ENCODE results near the gene KIF26B.

KIF26B gene

GRCh38 chr1:245179706-245180105 lies 24.9 kb downstream of the KIF26B start:
- H3K4me2 ChIP-seq (ENCODE audit: low read length), result no peak overlapping the region
- H4K20me1 ChIP-seq (ENCODE audit: insufficient read depth, low read length), result no peaks in the 10 kb centered on the region
- TF ChIP-seq EZH2 (IDR thresholded peaks at IDR 0.05; ENCODE audit: borderline replicate concordance, low read length) (no peak), CTCF (IDR thresholded peaks at IDR 0.05; ENCODE audit: low read length) (no peak)
- H3K27me3 ChIP-seq (ENCODE audit: insufficient read depth, low read length), result no peaks in the 10 kb centered on the region
- no peaks in the 10 kb centered on the region for H3K4me1 ChIP-seq (ENCODE audit: insufficient read depth, low read length, severe bottlenecking)
- H3F3A ChIP-seq (ENCODE audit: insufficient read depth, low read length), result no peaks in the 10 kb centered on the region
- H3K9me3 ChIP-seq (ENCODE audit: low read length), result no peaks in the 10 kb centered on the region
- H3K9me2 ChIP-seq (ENCODE audit: low read depth, low read length), result no peaks in the 10 kb centered on the region
- no peaks in the 10 kb centered on the region for H3K36me3 ChIP-seq (ENCODE audit: insufficient read depth, low read length)
- no peak overlapping the region for H2AFZ ChIP-seq (ENCODE audit: low read length)
- H3K9ac ChIP-seq (ENCODE audit: low read length), result no peak overlapping the region
- H3K4me3 ChIP-seq (ENCODE audit: low read depth, low read length, poor library complexity, severe bottlenecking), result no peak overlapping the region
- no peaks in the 10 kb centered on the region for H3K79me2 ChIP-seq (ENCODE audit: insufficient read depth, low read length)
- no peak overlapping the region for H3K27ac ChIP-seq (ENCODE audit: low read depth, low read length, poor library complexity, severe bottlenecking)

GRCh38 chr1:245180496-245181157 lies 25.8 kb downstream of the KIF26B start:
- TF ChIP-seq CTCF (IDR thresholded peaks at IDR 0.05; ENCODE audit: low read length) (no peak), EZH2 (IDR thresholded peaks at IDR 0.05; ENCODE audit: borderline replicate concordance, low read length) (no peak)
- no peak overlapping the region for H3K9ac ChIP-seq (ENCODE audit: low read length)
- no peaks in the 10 kb centered on the region for H3K9me3 ChIP-seq (ENCODE audit: low read length)
- H4K20me1 ChIP-seq (ENCODE audit: insufficient read depth, low read length), result no peaks in the 10 kb centered on the region
- no peaks in the 10 kb centered on the region for H3K79me2 ChIP-seq (ENCODE audit: insufficient read depth, low read length)
- no peak overlapping the region for H3K4me2 ChIP-seq (ENCODE audit: low read length)
- no peaks in the 10 kb centered on the region for H3K4me1 ChIP-seq (ENCODE audit: insufficient read depth, low read length, severe bottlenecking)
- H3K9me2 ChIP-seq (ENCODE audit: low read depth, low read length), result no peaks in the 10 kb centered on the region
- no peaks in the 10 kb centered on the region for H3K27me3 ChIP-seq (ENCODE audit: insufficient read depth, low read length)
- H3F3A ChIP-seq (ENCODE audit: insufficient read depth, low read length), result no peaks in the 10 kb centered on the region
- no peak overlapping the region for H3K27ac ChIP-seq (ENCODE audit: low read depth, low read length, poor library complexity, severe bottlenecking)
- H3K4me3 ChIP-seq (ENCODE audit: low read depth, low read length, poor library complexity, severe bottlenecking), result no peak overlapping the region
- H3K36me3 ChIP-seq (ENCODE audit: insufficient read depth, low read length), result no peaks in the 10 kb centered on the region
- H2AFZ ChIP-seq (ENCODE audit: low read length), result no peak overlapping the region

- Histone ChIP-seq H3K9ac (ENCODE audit: low read length) (no peak overlapping the region), H3K4me3 (ENCODE audit: low read depth, low read length, poor library complexity, severe bottlenecking) (no peak overlapping the region), H3K9me2 (ENCODE audit: low read depth, low read length) (no peaks in the 10 kb centered on the region), H3K27me3 (ENCODE audit: insufficient read depth, low read length) (no peaks in the 10 kb centered on the region), H3K4me2 (ENCODE audit: low read length) (no peak overlapping the region), H3K36me3 (ENCODE audit: insufficient read depth, low read length) (no peaks in the 10 kb centered on the region), H4K20me1 (ENCODE audit: insufficient read depth, low read length) (no peaks in the 10 kb centered on the region), H3K79me2 (ENCODE audit: insufficient read depth, low read length) (no peaks in the 10 kb centered on the region), H3F3A (ENCODE audit: insufficient read depth, low read length) (no peaks in the 10 kb centered on the region), H2AFZ (ENCODE audit: low read length) (no peak overlapping the region), H3K9me3 (ENCODE audit: low read length) (no peaks in the 10 kb centered on the region), H3K27ac (ENCODE audit: low read depth, low read length, poor library complexity, severe bottlenecking) (no peak overlapping the region), H3K4me1 (ENCODE audit: insufficient read depth, low read length, severe bottlenecking) (no peaks in the 10 kb centered on the region)
- TF ChIP-seq EZH2 (IDR thresholded peaks at IDR 0.05; ENCODE audit: borderline replicate concordance, low read length) (no peak), CTCF (IDR thresholded peaks at IDR 0.05; ENCODE audit: low read length) (no peak)
Observed at GRCh38 chr1:245181158-245181517, 26.4 kb downstream of the KIF26B start.
